Effector CD8-positive, alpha-beta T cell (primary cell): ENCODE results near the gene BTG1.
"Not testable (repeated sequence)": the region's sequence is repeated elsewhere in the genome, so short reads cannot be mapped to it uniquely, and the experiment has no call there.

Source experiments
- DNase-seq: peaks from one replicate; lab custom pipeline; 2025; lab: John Stamatoyannopoulos, UW

The BTG1 gene

DNA sequence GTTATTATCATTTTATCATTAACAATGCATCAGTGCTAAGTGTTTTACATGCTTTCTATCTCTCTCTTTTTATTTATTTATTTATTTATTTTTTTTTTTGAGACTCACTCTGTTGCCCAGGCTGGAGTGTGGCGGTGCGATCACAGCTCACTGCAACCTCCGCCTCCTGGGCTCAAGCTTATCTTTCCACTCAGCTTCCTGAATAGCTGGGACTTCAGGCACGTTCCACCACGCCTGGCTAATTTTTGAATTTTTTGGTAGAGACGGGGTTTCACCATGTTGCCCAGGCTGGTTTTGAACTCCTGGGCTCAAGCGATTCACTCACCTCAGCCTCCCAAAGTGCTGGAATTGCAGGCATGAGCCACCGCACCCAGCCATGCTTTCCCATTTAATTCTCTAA lies 3.9 kb upstream of the BTG1 start:
- DNase-seq: no peak

GRCh38 chr12:92147491-92147890 lies 1.8 kb upstream of the BTG1 start:
- no peak for DNase-seq

- DNase-seq: no peak
Observed at GRCh38 chr12:92146497-92147224, 1.0 kb upstream of the BTG1 start.

DNA sequence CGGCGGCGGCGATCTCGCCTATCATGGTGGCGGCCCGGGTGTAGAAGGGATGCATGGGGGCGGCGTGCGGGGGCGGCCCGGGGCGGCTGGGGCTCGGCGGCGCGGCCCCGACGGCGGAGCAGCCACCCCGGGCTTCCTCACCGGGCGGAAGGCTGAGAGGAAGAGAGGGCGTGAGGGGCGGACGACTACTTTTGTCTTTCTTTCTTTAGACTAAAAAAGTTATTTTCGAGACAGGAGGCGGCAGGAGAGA lies 240 bp downstream of the BTG1 start:
- DNase-seq: no peak

GRCh38 chr12:92144631-92145480 lies 790 bp downstream of the BTG1 start:
- no peak for DNase-seq

DNA sequence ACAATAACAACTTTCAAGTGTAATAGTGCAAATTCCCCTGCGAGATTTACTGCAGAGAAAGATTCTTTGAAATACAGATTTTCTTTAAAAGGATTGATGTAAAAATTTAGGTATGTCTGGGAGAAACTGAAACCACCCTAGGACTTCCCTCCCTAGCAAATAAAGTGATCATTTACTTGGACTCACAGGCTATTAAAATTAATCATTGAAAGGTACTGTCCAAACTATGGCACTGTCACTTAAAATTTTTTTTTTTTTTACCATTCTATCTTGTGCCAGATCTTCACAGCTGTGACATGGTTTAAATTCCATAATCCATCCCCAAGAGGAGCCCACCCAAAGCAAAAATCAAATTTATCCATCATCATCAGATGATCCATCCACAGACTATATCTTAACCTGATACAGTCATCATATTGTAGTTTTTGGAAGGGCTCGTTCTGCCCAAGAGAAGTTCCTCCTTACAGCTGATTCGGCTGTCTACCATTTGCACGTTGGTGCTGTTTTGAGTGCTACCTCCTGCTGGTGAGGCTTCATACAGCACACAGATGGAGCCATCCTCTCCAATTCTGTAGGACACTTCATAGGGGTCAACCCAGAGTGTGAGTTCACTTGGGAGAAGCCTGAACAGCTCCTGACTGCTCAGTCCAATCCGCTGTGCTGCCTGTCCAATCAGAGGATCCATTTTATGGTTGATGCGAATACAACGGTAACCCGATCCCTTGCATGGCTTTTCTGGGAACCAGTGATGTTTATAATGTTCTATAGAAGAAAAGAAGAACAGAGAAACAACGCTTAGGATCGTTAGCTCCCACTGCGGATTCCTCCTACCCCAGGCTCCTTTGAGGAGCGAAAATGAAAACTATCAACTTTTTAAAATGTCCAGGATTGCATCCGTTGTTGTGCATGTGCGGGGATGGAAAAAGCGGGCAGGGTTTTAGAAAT lies 1.7 kb downstream of the BTG1 start:
- peak; percentile 57 for DNase-seq

- DNase-seq: no peak
Observed at GRCh38 chr12:92143258-92143657, 2.4 kb downstream of the BTG1 start.

DNA sequence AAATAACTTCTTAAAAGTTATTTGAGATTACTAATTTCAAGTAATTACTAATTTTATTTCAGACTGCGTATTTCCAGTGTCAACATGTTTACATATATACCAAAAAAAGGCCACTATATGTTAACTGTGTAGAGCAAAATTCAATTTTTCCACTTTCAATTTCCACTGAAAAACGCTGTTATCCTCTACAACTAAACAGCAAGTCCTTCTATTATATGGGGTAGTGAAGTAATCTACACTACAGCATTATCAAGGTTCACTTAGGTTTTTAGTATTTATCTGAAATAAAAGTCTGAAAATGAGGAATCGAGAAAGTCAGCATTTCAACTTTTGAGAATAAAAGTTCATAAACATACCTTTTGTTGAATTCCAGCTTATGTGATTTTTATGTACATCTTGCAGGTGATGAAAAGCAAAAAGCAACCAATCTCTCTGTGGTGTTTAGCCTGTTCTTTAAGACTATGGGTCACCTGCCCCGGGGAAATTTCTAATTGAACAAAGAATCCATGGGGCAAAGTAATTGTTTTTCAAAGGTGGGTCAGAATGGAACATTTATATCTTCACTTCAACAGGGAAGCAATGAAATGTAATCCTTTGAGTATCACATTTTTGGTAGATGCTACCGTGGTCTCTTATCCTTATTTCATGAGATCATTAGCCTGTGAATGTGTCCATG lies 3.3 kb downstream of the BTG1 start:
- no peak for DNase-seq

GRCh38 chr12:92141591-92142121 lies 4.0 kb downstream of the BTG1 start:
- DNase-seq: no peak

GRCh38 chr12:92140896-92141536 lies 4.6 kb downstream of the BTG1 start:
- DNase-seq: no peak

- no peak for DNase-seq
Observed at GRCh38 chr12:92140156-92140555, 5.5 kb downstream of the BTG1 start.

GRCh38 chr12:92139634-92140150 lies 6.0 kb downstream of the BTG1 start:
- no peak for DNase-seq

GRCh38 chr12:92138626-92139025 lies 7.0 kb downstream of the BTG1 start:
- no peak for DNase-seq

DNA sequence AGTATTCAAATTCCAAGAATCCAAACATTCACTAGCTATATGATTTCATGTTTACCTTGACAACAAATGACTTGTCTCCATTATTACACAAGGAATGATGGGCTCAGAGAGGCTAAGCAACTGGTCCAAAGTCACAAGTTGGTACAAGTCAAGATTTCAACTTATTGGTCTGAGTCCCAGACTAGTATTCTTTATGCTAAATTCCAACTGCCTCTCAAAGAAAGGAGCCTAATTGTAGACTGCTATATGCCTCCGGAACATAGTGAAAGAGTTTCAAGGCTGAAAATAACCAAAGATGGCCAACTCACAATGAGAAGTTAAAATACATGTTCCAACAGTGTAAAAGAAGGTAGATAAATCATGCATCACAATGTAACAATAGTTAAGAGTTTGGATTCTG lies 7.5 kb downstream of the BTG1 start:
- DNase-seq: no peak

DNA sequence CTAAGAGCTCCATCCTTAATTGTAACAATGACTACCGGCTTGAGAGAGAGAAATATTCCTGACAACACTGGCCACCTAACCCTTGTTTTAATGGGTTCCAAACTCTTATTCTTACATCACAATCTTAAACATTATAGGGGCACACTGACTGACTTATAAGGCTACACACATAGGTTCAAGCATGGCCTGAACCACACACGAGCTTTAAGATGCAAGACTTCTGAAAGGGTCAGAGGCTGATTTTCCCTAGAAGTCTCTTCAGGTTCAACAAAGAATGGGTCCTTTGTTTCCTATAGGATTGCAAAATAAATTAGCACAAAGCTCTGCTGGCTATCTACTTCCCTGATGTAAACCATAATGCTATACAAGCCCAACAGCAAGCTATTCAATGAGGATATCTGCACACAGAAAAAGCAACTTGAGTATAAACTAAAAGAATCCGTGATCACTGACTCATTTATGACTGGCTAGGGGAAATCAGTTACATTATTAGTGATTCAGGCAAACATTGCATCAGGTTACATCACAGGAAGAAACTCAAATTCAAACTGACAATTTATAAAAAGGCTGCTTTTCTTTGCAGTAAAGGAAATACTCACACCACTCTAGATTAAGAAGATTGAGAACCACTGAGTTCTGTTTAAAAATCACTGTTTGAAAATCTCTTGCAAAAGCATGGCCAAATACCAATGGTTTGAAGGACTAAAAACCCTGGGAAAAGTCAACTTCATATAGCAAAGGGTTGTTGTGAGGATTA lies 8.5 kb downstream of the BTG1 start:
- no peak for DNase-seq

DNA sequence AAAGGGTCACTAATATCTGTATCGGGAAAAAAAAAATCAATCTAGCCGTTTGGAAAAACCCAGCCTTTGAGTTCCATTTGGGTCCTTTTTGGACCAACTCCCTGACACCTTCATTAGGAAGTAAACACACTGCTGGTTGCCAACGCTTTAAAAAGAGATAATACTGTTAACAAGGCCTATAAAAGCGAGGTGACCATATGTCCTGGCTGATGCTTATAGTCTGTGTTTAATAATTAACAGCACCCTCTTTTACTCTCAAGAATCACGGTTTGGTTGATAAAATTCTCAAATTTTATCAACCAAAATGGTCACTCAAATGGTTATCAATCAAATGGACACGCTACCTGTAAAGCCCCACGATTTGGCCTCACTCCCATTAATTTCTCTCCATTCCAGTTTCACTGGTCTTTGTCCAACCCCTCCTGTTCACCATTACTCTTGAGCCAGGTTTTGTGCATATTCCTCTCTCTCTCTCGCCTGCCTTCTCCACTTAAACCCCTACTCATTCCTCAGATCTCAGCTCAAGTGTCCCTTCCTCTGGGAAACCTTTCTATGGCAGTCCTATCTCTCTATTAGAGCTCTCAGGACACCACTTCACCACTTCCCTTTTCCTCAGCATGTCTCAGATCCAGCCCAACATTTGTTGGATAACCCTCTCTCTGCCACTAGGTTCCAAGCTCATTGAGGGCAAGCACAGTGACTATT lies 9.5 kb downstream of the BTG1 start:
- no peak for DNase-seq

DNA sequence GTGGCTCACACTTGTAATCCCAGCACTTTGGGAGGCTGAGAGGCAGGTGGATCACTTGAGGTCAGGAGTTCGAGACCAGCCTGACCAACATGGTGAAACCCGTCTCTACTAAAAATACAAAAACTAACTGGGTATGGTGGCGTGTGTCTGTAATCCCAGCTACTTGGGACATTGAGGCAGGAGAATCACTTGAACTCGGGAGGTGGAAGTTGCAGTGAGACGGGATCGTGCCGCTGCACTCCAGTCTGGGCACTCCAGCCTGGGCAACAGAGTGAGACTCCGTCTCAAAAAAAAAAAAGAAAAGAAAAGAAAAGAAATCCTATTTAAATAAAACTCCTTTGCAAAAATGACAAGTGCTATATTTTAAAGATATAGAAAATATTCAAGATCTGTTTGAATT lies 10.1 kb downstream of the BTG1 start:
- DNase-seq: not testable (repeated sequence)

GRCh38 chr12:92134638-92135274 lies 10.9 kb downstream of the BTG1 start:
- DNase-seq: no peak
